ENCODE results near the gene P2RX5.
A peak's percentile ranks its signal among the peaks of the same experiment; 100 is the strongest.

The P2RX5 gene

DNA sequence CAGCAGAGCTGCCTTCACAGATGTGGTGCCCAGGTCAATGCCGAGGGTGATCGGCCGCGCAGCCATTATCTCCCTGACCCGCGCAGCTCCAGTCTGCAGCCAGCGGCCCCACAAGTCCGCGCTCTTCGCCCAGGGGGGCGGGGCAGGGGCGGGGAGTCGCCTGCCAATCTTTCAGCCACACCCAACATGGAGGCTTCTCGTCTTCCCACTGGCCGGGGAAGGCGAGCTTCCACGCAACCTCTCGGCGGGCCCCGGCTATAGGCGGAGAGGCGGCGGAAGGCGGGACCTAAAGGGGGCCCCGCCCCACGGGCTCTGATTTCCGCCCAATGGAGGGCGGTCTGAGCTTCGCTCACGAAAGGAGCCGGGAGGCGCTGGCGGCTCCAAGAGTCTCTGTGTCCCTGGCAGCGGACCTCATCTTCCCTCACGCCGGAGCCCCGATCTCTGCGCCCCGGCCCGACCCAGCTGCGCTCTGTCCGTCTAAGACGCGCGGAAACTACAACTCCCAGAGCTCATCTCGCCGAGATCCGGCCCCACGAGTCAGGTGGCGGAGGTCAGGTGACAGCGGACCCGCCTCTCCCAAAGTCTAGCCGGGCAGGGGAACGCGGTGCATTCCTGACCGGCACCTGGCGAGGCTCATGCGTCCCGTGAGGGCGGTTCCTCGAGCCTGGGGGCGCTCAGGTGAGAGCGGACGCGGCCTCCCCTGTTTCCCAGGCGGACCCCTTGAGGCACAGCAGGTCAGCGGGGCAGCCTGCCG lies 59.6 kb downstream of the P2RX5 start, which contains the start of the genes CTNS and SHPK:
Gene CTNS (plus strand): TSS at position 607 of the 754 bp plus-strand sequence. CDS start 3,447 bp downstream, outside the sequence.
Gene SHPK (minus strand): TSS at position 97 of the 754 bp plus-strand sequence. CDS start 31 bp downstream, at position 66.
- H3K4me1 ChIP-seq (ENCODE audit: control insufficient read depth, insufficient read depth, low read length): peaks cover 2% of the 10 kb centered on the region
- H3K9me3 ChIP-seq (ENCODE audit: control insufficient read depth, insufficient read depth, low read depth, low read length): no peaks in the 10 kb centered on the region
- peak within 1 kb of the TSS; percentile 96 for H3K4me3 ChIP-seq (ENCODE audit: low read depth, low read length)
- H3K27ac ChIP-seq (ENCODE audit: extremely low read depth, low read depth, low read length): peak within 1 kb of the TSS; percentile 83
- CTCF ChIA-PET: interaction anchor here (0.6 to 1.4 kb wide), 6 partner anchors 10 to 797 kb away, joined by 3 to 5 read pairs (median 4); no protein-coding TSS in a partner anchor
- peaks cover 4 to 26% of the 10 kb centered on the region in 2 experiments; a peak in 2 of 3 replicates for H3K36me3 ChIP-seq (ENCODE audit: control insufficient read depth in 2 of 2, insufficient read depth in 1 of 2, low read length in 2 of 2)
- POLR2A ChIA-PET: interaction anchor here (0.5 to 3.8 kb wide), 33 partner anchors 9 to 911 kb away, joined by 3 to 75 read pairs (median 4); partner anchors contain the start of genes EMC6, HASPIN, NCBP3 and TAX1BP3
- TF ChIP-seq ZNF501 (tag by site-specific recombination; IDR thresholded peaks at IDR 0.05): no peak; the same call in 1 of the 2 replicates
- TF ChIP-seq ZNF76 (tag by site-specific recombination; IDR thresholded peaks at IDR 0.05; ENCODE audit: borderline replicate concordance, low read depth): peak; percentile 96
- TF ChIP-seq ZNF629 (tag by site-specific recombination; IDR thresholded peaks at IDR 0.05): peak; percentile 69
- TF ChIP-seq ZNF558 (tag by site-specific recombination; IDR thresholded peaks at IDR 0.05): no peak
- no peak for TF ChIP-seq ZNF404 (tag by site-specific recombination; IDR thresholded peaks at IDR 0.05)
- TF ChIP-seq BCL11B (tag by site-specific recombination; IDR thresholded peaks at IDR 0.05; ENCODE audit: low read depth): peak; percentile 26; the same call in 1 of the 2 replicates
- no peak for TF ChIP-seq ZNF140 (tag by site-specific recombination; IDR thresholded peaks at IDR 0.05)
- TF ChIP-seq ZBTB8A (tag by site-specific recombination; IDR thresholded peaks at IDR 0.05): peak; percentile 75
- TF ChIP-seq ZNF600 (tag by site-specific recombination; IDR thresholded peaks at IDR 0.05): peak; percentile 90
- TF ChIP-seq ZNF175 (tag by site-specific recombination; IDR thresholded peaks at IDR 0.05): no peak
- TF ChIP-seq ZNF133 (tag by site-specific recombination; IDR thresholded peaks at IDR 0.05): no peak
- TF ChIP-seq INSM2 (tag by site-specific recombination; IDR thresholded peaks at IDR 0.05): peak; percentile 56; the same call in 1 of the 2 replicates
- no peak for TF ChIP-seq EGR2 (tag by site-specific recombination; IDR thresholded peaks at IDR 0.05; ENCODE audit: low read depth)
- TF ChIP-seq ZBTB7A (tag by site-specific recombination; IDR thresholded peaks at IDR 0.05; ENCODE audit: low read depth): peak; percentile 61; the same call in 1 of the 2 replicates
- peak; percentile 99 for TF ChIP-seq SP2 (tag by site-specific recombination; IDR thresholded peaks at IDR 0.05)
- 0 out of 2 replicates have a peak, but pooled peaks have one; percentile 26 for TF ChIP-seq ZNF341 (tag by site-specific recombination; IDR thresholded peaks at IDR 0.05; ENCODE audit: low read depth)
- peak; percentile 58 for TF ChIP-seq YY1 (tag by site-specific recombination; IDR thresholded peaks at IDR 0.05)
- TF ChIP-seq ZFHX2 (tag by site-specific recombination; conservative IDR thresholded peaks at IDR 0.05): 0 out of 2 replicates have a peak, but pooled peaks have one; percentile 8
- 0 out of 2 replicates have a peak, but pooled peaks have one; percentile 1 for TF ChIP-seq PATZ1 (tag by site-specific recombination; IDR thresholded peaks at IDR 0.05)
- TF ChIP-seq GLIS1 (tag by site-specific recombination; IDR thresholded peaks at IDR 0.05): peak; percentile 87
- TF ChIP-seq ZNF214 (tag by site-specific recombination; IDR thresholded peaks at IDR 0.05; ENCODE audit: borderline replicate concordance): no peak
- TF ChIP-seq ZEB2 (tag by site-specific recombination; IDR thresholded peaks at IDR 0.05): 0 out of 2 replicates have a peak, but pooled peaks have one; percentile 38
- TF ChIP-seq KLF1 (tag by site-specific recombination; IDR thresholded peaks at IDR 0.05): peak; percentile 69
- TF ChIP-seq, protein P1, sequence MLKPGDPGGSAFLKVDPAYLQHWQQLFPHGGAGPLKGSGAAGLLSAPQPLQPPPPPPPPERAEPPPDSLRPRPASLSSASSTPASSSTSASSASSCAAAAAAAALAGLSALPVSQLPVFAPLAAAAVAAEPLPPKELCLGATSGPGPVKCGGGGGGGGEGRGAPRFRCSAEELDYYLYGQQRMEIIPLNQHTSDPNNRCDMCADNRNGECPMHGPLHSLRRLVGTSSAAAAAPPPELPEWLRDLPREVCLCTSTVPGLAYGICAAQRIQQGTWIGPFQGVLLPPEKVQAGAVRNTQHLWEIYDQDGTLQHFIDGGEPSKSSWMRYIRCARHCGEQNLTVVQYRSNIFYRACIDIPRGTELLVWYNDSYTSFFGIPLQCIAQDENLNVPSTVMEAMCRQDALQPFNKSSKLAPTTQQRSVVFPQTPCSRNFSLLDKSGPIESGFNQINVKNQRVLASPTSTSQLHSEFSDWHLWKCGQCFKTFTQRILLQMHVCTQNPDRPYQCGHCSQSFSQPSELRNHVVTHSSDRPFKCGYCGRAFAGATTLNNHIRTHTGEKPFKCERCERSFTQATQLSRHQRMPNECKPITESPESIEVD (tag by site-specific recombination; IDR thresholded peaks at IDR 0.05): no peak
- peak; percentile 44 for TF ChIP-seq SP7 (tag by site-specific recombination; IDR thresholded peaks at IDR 0.05)
- TF ChIP-seq ZXDB (tag by site-specific recombination; IDR thresholded peaks at IDR 0.05): peak; percentile 62; the same call in 1 of the 2 replicates
- TF ChIP-seq IKZF3 (tag by site-specific recombination; IDR thresholded peaks at IDR 0.05): 0 out of 2 replicates have a peak, but pooled peaks have one; percentile 28
- 0 out of 2 replicates have a peak, but pooled peaks have one; percentile 31 for TF ChIP-seq SCRT2 (tag by site-specific recombination; IDR thresholded peaks at IDR 0.05)
- TF ChIP-seq ZNF639 (tag by site-specific recombination; IDR thresholded peaks at IDR 0.05): peak; percentile 50; the same call in 1 of the 2 replicates
- TF ChIP-seq ZNF335 (tag by site-specific recombination; conservative IDR thresholded peaks at IDR 0.05): peak; percentile 93
- no peak for TF ChIP-seq OSR2 (tag by site-specific recombination; IDR thresholded peaks at IDR 0.05)
- TF ChIP-seq HOXC10 (CRISPR knock-in tag; IDR thresholded peaks at IDR 0.05): peak; percentile 67; the same call in 1 of the 2 replicates

Measured in HEK293 (cell line).